GM11168 (cell line): ENCODE measurements around the gene NRARP.

Experiments used
- in situ Hi-C: fragments of 300-500 bp; cut with MboI; formaldehyde crosslinking; loops from one replicate; pipeline ENCODE4 v1.12.0; 2022; ENCODE audit warnings: low sequenced_read_pairs; ENCODE audit not compliant: unreplicated experiment

NRARP gene

GRCh38 chr9:137251194-137251461, 50.9 kb downstream of the NRARP start, which contains the start of gene STPG3:
STPG3 (plus strand) TSS chr9:137251286; CDS start chr9:137251287, 1 bp downstream.
- in situ Hi-C loops = no loop called here

GRCh38 chr9:137250329-137251193, 51.5 kb downstream of the NRARP start:
- in situ Hi-C loops = no loop called here
